ENCODE results near the gene TCF3.

TCF3 gene

GRCh38 chr19:1580957-1581356 is 71.5 kb downstream of the TCF3 start:
- DNase-seq (ENCODE audit: low read depth in 3 of 3) = no peak

- no peak for DNase-seq (ENCODE audit: low read depth in 3 of 3)
These were observed 72.0 kb downstream of the TCF3 start for GRCh38 chr19:1580382-1580781.

- no peak for DNase-seq (ENCODE audit: low read depth in 3 of 3)
These were observed 73.2 kb downstream of the TCF3 start for GRCh38 chr19:1579222-1579621.

- no peak for DNase-seq (ENCODE audit: low read depth in 3 of 3)
These were observed 74.3 kb downstream of the TCF3 start for GRCh38 chr19:1577929-1578618.

- no peak for DNase-seq (ENCODE audit: low read depth in 3 of 3)
These were observed 75.1 kb downstream of the TCF3 start for GRCh38 chr19:1577090-1577928.

GRCh38 chr19:1576242-1577089 is 75.9 kb downstream of the TCF3 start:
- DNase-seq (ENCODE audit: low read depth in 3 of 3) = no peak

GRCh38 chr19:1575323-1576241 is 76.8 kb downstream of the TCF3 start:
- no peak for DNase-seq (ENCODE audit: low read depth in 3 of 3)

GRCh38 chr19:1574354-1575136 is 77.9 kb downstream of the TCF3 start:
- DNase-seq (ENCODE audit: low read depth in 3 of 3) = no peak

- no peak for DNase-seq (ENCODE audit: low read depth in 3 of 3)
These were observed 79.6 kb downstream of the TCF3 start for GRCh38 chr19:1572795-1573194.

GRCh38 chr19:1571358-1571757 is 81.1 kb downstream of the TCF3 start:
- DNase-seq (ENCODE audit: low read depth in 3 of 3) = no peak

- DNase-seq (ENCODE audit: low read depth in 3 of 3) = no peak
These were observed 81.6 kb downstream of the TCF3 start for GRCh38 chr19:1570836-1571235.

GRCh38 chr19:1569997-1570396 is 82.4 kb downstream of the TCF3 start:
- no peak for DNase-seq (ENCODE audit: low read depth in 3 of 3)

GRCh38 chr19:1568320-1569019 is 83.9 kb downstream of the TCF3 start, which contains the start of gene MEX3D:
MEX3D (minus strand) TSS chr19:1568325; CDS start chr19:1568058, 267 bp downstream.
- DNase-seq (ENCODE audit: low read depth in 3 of 3) = peak; percentile 60 to 81 (median 62)

- DNase-seq (ENCODE audit: low read depth in 3 of 3) = no peak
These were observed 84.6 kb downstream of the TCF3 start for GRCh38 chr19:1567848-1568227.

- DNase-seq (ENCODE audit: low read depth in 3 of 3) = no peak
These were observed 85.1 kb downstream of the TCF3 start for GRCh38 chr19:1567116-1567847.

GRCh38 chr19:1566392-1567115 is 85.9 kb downstream of the TCF3 start:
- no peak for DNase-seq (ENCODE audit: low read depth in 3 of 3)

- no peak for DNase-seq (ENCODE audit: low read depth in 3 of 3)
These were observed 89.2 kb downstream of the TCF3 start for GRCh38 chr19:1563251-1563650.

- DNase-seq (ENCODE audit: low read depth in 3 of 3) = no peak
These were observed 91.1 kb downstream of the TCF3 start for GRCh38 chr19:1561236-1561842.
